Keratinocyte (primary cell): ENCODE results near the gene PAX5. TPM values are rescaled to one million over a fixed set of nuclear protein-coding genes. Genes with fewer than 3 reads are reported as not detected.

Experiments
- DNase-seq: peaks from one replicate; pipeline ENCODE4 v3.0.0-alpha.2; 2011; ENCODE audit warnings: low read depth, missing footprints, low spot score
- FAIRE-seq: peaks from 2 replicates; lab custom pipeline; 2011; peaks lifted over from hg19 to GRCh38; lab: Jason Lieb, UNC
- H2AFZ ChIP-seq: 2 replicates; pipeline ENCODE4 v1.6.0; 2012; ENCODE audit warnings: low read length, control low read depth, inconsistent platforms; ENCODE audit not compliant: control insufficient read depth
- H3K27ac ChIP-seq: 2 replicates; pipeline ENCODE4 v1.5.1; 2011; ENCODE audit warnings: low read length; ENCODE audit not compliant: control insufficient read depth, insufficient read depth
- H3K27me3 ChIP-seq: 3 replicates; pipeline ENCODE4 v1.6.0; 2011; ENCODE audit warnings: low read length; ENCODE audit not compliant: control insufficient read depth, insufficient read depth; ENCODE audit errors: extremely low read depth
- H3K36me3 ChIP-seq, 2 experiments: 2 replicates in 1 of 2; 3 replicates in 1 of 2; pipeline ENCODE4 v1.5.1; 2011; ENCODE audit warnings: low read length in 2 of 2, mild to moderate bottlenecking in 1 of 2; ENCODE audit not compliant: control insufficient read depth in 2 of 2, insufficient read depth in 2 of 2; ENCODE audit errors: extremely low read depth in 1 of 2
- H3K4me1 ChIP-seq: 3 replicates; pipeline ENCODE4 v1.5.1; 2011; ENCODE audit warnings: low read length; ENCODE audit not compliant: control insufficient read depth, insufficient read depth; ENCODE audit errors: extremely low read depth
- H3K4me2 ChIP-seq: 3 replicates; pipeline ENCODE4 v1.6.0; 2011; ENCODE audit warnings: low read depth, low read length; ENCODE audit not compliant: control insufficient read depth, insufficient read depth; ENCODE audit errors: extremely low read depth
- H3K4me3 ChIP-seq, 3 experiments: fragments of 200-600 bp in 1 of 3; sonication (generic) in 1 of 3; 2 replicates in 2 of 3; 3 replicates in 1 of 3; pipeline ENCODE4 v1.5.1; 2011 to 2016; ENCODE audit warnings: low read length in 3 of 3, mild to moderate bottlenecking in 3 of 3, control low read depth in 2 of 3, inconsistent platforms in 1 of 3, low read depth in 1 of 3, mixed read lengths in 1 of 3, mixed run types in 1 of 3, moderate library complexity in 1 of 3; ENCODE audit not compliant: control insufficient read depth in 2 of 3, insufficient read depth in 2 of 3; ENCODE audit errors: extremely low read depth in 1 of 3
- H3K79me2 ChIP-seq: 2 replicates; pipeline ENCODE4 v1.6.0; 2012; ENCODE audit warnings: low read length; ENCODE audit not compliant: control insufficient read depth, insufficient read depth
- H3K9ac ChIP-seq: 3 replicates; pipeline ENCODE4 v1.6.0; 2011; ENCODE audit warnings: low read length; ENCODE audit not compliant: control insufficient read depth, insufficient read depth; ENCODE audit errors: extremely low read depth
- H3K9me1 ChIP-seq: 3 replicates; pipeline ENCODE4 v1.6.0; 2011; ENCODE audit warnings: low read length; ENCODE audit not compliant: control insufficient read depth, insufficient read depth; ENCODE audit errors: extremely low read depth
- H3K9me3 ChIP-seq: 2 replicates; pipeline ENCODE4 v1.5.1; 2012; ENCODE audit warnings: low read depth, low read length; ENCODE audit not compliant: control insufficient read depth
- H4K20me1 ChIP-seq: 3 replicates; pipeline ENCODE4 v1.6.0; 2011; ENCODE audit warnings: low read length; ENCODE audit not compliant: control insufficient read depth, insufficient read depth; ENCODE audit errors: extremely low read depth
- EZH2 ChIP-seq: IDR thresholded peaks from one replicate; pipeline ENCODE4 v1.6.1; 2012; ENCODE audit warnings: inconsistent platforms, mild to moderate bottlenecking, low read length, moderate library complexity
- dilution Hi-C: fragments of 300-500 bp; cut with MboI; formaldehyde crosslinking; loops from one replicate; pipeline ENCODE4 v1.7.0; 2020; ENCODE audit warnings: low sequenced_read_pairs; ENCODE audit not compliant: extremely low pct_ligation_motif_present
- polyA plus RNA-seq, 5 experiments: library from polyadenylated mRNA; depleted of rRNA in 3 of 5; stranded (reverse) in 3 of 5; stranded (forward) in 1 of 5; unstranded in 1 of 5; fragments of >200 nt; gene quantifications; 1 replicate in 1 of 5; 2 replicates in 3 of 5; 3 replicates in 1 of 5; pipeline versions ENCODE4 v1.2.1 to v1.2.3, GENCODE V29; 2011 to 2012; ENCODE audit warnings: missing spikeins in 2 of 5, low read depth in 1 of 5, low replicate concordance in 1 of 5
- TF ChIP-seq, protein P1 (sequence below), 3 experiments: IDR thresholded peaks in 1 of 3; conservative IDR thresholded peaks in 1 of 3; optimal IDR thresholded peaks in 1 of 3; 2 replicates in 2 of 3; 3 replicates in 1 of 3; pipeline versions ENCODE3 to v1.5.1; 2011; ENCODE audit warnings: low read length in 3 of 3, mild to moderate bottlenecking in 3 of 3, moderate library complexity in 2 of 3, control low read depth in 1 of 3, inconsistent platforms in 1 of 3; ENCODE audit not compliant: insufficient read depth in 2 of 3; ENCODE audit errors: extremely low read depth in 1 of 3

Gene PAX5
- polyA plus RNA-seq, 1 donor (not counting 4 experiments of a cell fraction or from before 2014, with no cell fraction given): not detected

DNA sequence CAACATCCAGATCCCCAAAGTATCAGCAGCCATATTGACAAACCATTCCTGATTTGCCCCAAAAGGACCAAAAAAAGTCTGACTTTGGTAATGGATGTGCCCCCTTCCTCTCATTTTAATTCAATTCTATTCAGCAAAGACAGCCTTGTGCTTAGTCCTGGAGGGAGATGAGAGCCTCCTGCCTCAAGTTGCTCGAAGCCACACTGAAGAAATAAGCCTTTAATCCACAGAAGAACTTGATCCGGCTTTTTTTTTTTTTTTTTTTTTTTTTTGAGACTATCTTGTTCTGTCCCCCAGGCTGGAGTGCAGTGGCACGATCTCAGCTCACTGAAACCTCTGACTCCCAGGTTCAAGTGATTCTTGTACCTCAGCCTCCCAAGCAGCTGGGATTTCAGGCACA, 8.4 kb upstream of the PAX5 start:
- Histone ChIP-seq H3K4me3 (no peak overlapping the region), H4K20me1 (peaks cover 3% of the 10 kb centered on the region), H3K9me3 (no peaks in the 10 kb centered on the region), H3K27ac (no peak overlapping the region), H3K79me2 (no peaks in the 10 kb centered on the region), H3K9me1 (no peaks in the 10 kb centered on the region), H3K9ac (no peak overlapping the region), H3K27me3 (peaks cover 76% of the 10 kb centered on the region), H2AFZ (no peak overlapping the region), H3K4me2 (no peak overlapping the region), H3K4me1 (peaks cover 3% of the 10 kb centered on the region), H3K36me3 (no peaks in the 10 kb centered on the region)
- dilution Hi-C loops: no loop called here
- FAIRE-seq: no peak
- no peak for DNase-seq
- TF ChIP-seq, protein P1, sequence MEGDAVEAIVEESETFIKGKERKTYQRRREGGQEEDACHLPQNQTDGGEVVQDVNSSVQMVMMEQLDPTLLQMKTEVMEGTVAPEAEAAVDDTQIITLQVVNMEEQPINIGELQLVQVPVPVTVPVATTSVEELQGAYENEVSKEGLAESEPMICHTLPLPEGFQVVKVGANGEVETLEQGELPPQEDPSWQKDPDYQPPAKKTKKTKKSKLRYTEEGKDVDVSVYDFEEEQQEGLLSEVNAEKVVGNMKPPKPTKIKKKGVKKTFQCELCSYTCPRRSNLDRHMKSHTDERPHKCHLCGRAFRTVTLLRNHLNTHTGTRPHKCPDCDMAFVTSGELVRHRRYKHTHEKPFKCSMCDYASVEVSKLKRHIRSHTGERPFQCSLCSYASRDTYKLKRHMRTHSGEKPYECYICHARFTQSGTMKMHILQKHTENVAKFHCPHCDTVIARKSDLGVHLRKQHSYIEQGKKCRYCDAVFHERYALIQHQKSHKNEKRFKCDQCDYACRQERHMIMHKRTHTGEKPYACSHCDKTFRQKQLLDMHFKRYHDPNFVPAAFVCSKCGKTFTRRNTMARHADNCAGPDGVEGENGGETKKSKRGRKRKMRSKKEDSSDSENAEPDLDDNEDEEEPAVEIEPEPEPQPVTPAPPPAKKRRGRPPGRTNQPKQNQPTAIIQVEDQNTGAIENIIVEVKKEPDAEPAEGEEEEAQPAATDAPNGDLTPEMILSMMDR (optimal IDR thresholded peaks at IDR 0.05 in 1 of 3, IDR thresholded peaks at IDR 0.05 in 1 of 3, conservative IDR thresholded peaks at IDR 0.05 in 1 of 3; ENCODE audit: extremely low read depth in 1 of 3, insufficient read depth in 2 of 3, low read length in 3 of 3): no peak
- TF ChIP-seq EZH2: no peak

DNA sequence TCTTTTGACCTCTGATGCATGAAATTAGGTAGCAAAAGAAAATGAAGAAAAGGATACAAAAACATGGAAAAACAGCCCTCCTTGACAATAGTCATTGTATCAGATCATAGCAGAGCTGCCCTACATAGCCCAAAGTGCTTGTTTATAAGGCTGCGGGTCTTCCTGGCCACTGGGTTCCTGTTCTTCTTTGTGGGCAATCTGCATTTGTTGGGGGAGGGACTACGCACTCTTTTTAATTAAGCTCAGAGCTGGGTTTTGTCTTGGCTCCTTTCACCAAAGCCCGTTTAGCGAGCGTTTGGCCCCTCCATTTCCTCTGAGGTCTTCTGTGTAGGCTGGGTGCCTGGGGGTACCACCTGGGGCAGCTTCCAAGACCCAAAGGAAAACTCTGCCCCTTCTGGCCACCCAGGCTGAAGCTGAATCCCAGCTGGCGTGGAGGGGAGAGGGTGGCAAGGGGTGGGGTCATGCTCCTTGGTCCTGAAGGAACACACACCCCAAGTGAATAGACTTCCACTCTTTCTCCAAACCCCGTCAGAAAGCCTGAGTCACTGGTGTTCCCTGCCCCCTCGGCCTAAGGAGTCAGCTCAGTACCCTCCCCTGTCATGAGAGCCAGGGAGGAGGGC, 6.5 kb upstream of the PAX5 start:
- no peak overlapping the region for H3K9ac ChIP-seq
- TF ChIP-seq EZH2: no peak
- TF ChIP-seq, protein P1 (optimal IDR thresholded peaks at IDR 0.05 in 1 of 3, IDR thresholded peaks at IDR 0.05 in 1 of 3, conservative IDR thresholded peaks at IDR 0.05 in 1 of 3; ENCODE audit: extremely low read depth in 1 of 3, insufficient read depth in 2 of 3, low read length in 3 of 3): no peak
- dilution Hi-C loops: no loop called here
- no peak overlapping the region for H3K4me3 ChIP-seq
- FAIRE-seq: no peak
- H3K36me3 ChIP-seq: no peaks in the 10 kb centered on the region
- no peaks in the 10 kb centered on the region for H3K9me1 ChIP-seq
- H3K27me3 ChIP-seq: peaks cover 87% of the 10 kb centered on the region
- H3K79me2 ChIP-seq: no peaks in the 10 kb centered on the region
- no peak overlapping the region for H3K27ac ChIP-seq
- no peak for DNase-seq
- H4K20me1 ChIP-seq: peaks cover 13% of the 10 kb centered on the region
- H3K9me3 ChIP-seq: no peaks in the 10 kb centered on the region
- peaks cover 20% of the 10 kb centered on the region for H3K4me1 ChIP-seq
- H2AFZ ChIP-seq: no peak overlapping the region
- H3K4me2 ChIP-seq: no peak overlapping the region
